Suppressor macrophage treated with lipopolysaccharide for 1 hour (primary cell): Measurements from ENCODE around the gene OR51V1.
"Not testable (repeated sequence)": the region's sequence is repeated elsewhere in the genome, so short reads cannot be mapped to it uniquely, and the experiment has no call there.

Experiments
- DNase-seq, 3 donors: peaks; one replicate each; pipeline ENCODE4 v3.0.0-alpha.2; 2020 to 2022

Gene OR51V1

GRCh38 chr11:5200582-5200981 lies at the start of gene OR51V1:
Gene OR51V1, minus strand, starts transcription at chr11:5200682. Its CDS starts 0 bp downstream, at chr11:5200682.
- no peak for DNase-seq

GRCh38 chr11:5249807-5250396 lies 49.4 kb upstream of the OR51V1 start, which contains the start of gene HBG1:
Gene HBG1, minus strand, starts transcription at chr11:5249857. Its CDS starts 53 bp downstream, at chr11:5249804.
- not testable (repeated sequence) for DNase-seq

GRCh38 chr11:5248498-5248897 lies 48.0 kb upstream of the OR51V1 start:
- DNase-seq = not testable (repeated sequence)

GRCh38 chr11:5247472-5248192 lies 47.1 kb upstream of the OR51V1 start:
- DNase-seq = no peak

GRCh38 chr11:5246772-5247471 lies 46.4 kb upstream of the OR51V1 start:
- no peak for DNase-seq

- no peak for DNase-seq
Measured at GRCh38 chr11:5245155-5245554, 44.7 kb upstream of the OR51V1 start.

- no peak for DNase-seq
Measured at GRCh38 chr11:5243816-5244180, 43.3 kb upstream of the OR51V1 start.

- DNase-seq = no peak
Measured at GRCh38 chr11:5242933-5243815, 42.7 kb upstream of the OR51V1 start.

GRCh38 chr11:5242208-5242607 lies 41.7 kb upstream of the OR51V1 start:
- DNase-seq = no peak

GRCh38 chr11:5241458-5241857 lies 41.0 kb upstream of the OR51V1 start:
- DNase-seq = no peak

GRCh38 chr11:5240458-5240857 lies 40.0 kb upstream of the OR51V1 start:
- DNase-seq = no peak

- no peak for DNase-seq
Measured at GRCh38 chr11:5240056-5240455, 39.6 kb upstream of the OR51V1 start.

GRCh38 chr11:5239046-5239445 lies 38.6 kb upstream of the OR51V1 start:
- peak; percentile 30 to 61 (median 51) for DNase-seq

GRCh38 chr11:5238486-5238885 lies 38.0 kb upstream of the OR51V1 start:
- DNase-seq = peak; percentile 46 to 57 (median 50)

- DNase-seq = no peak
Measured at GRCh38 chr11:5237420-5237819, 36.9 kb upstream of the OR51V1 start.

GRCh38 chr11:5235364-5236095 lies 35.0 kb upstream of the OR51V1 start:
- DNase-seq = no peak

- peak in 1 of 3 donors; percentile 5 for DNase-seq
Measured at GRCh38 chr11:5234381-5234834, 33.9 kb upstream of the OR51V1 start, which contains the start of gene HBD. Gene HBD, minus strand, starts transcription at chr11:5234483. Its CDS starts 50 bp downstream, at chr11:5234433.

- DNase-seq = no peak
Measured at GRCh38 chr11:5233307-5233706, 32.8 kb upstream of the OR51V1 start.

- DNase-seq = no peak
Measured at GRCh38 chr11:5232821-5233220, 32.3 kb upstream of the OR51V1 start.

GRCh38 chr11:5232176-5232575 lies 31.7 kb upstream of the OR51V1 start:
- DNase-seq = no peak

- DNase-seq = no peak
Measured at GRCh38 chr11:5231111-5231510, 30.6 kb upstream of the OR51V1 start.

- no peak for DNase-seq
Measured at GRCh38 chr11:5230266-5230665, 29.8 kb upstream of the OR51V1 start.
